Muscle of arm (tissue), 14 donors: ENCODE data around the gene ZNF784. TPM values are rescaled to one million over a fixed set of nuclear protein-coding genes. Genes with fewer than 3 reads are reported as not detected.

Experiments used
- DNase-seq: peaks from one replicate; pipeline ENCODE4 v3.0.0-alpha.2; 2013
- long read RNA-seq, 11 donors: transcript quantifications; one replicate each; lab custom pipeline, GENCODE V29; 2026
- polyA plus RNA-seq, 12 donors: library from polyadenylated mRNA; unstranded; fragments of 120-200 nt; gene quantifications; one replicate each; pipeline ENCODE4 v1.2.1, GENCODE V29; 2013; ENCODE audit not compliant: insufficient read length in 12 of 12

Gene ZNF784, protein sequence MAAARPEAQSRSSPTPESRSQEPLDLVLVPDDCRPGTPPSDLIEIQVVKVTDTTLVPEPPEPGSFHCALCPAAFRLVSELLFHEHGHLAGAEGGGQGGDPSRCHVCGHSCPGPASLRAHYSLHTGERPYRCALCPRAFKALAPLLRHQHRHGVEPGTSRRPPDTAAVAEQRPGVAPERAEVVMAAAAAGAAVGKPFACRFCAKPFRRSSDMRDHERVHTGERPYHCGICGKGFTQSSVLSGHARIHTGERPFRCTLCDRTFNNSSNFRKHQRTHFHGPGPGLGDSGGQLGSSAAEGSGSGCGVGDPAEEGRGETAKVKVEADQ
- polyA plus RNA-seq, result 10 to 100 TPM in 2 of 12 donors, 1 to 10 TPM in 9, not detected in 1; 5.6 to 14.3 (median 6.5) TPM
- long read RNA-seq, donor 1, transcript ZNF784-201 (2 exons, 2,021 nt), result major isoform, 5 of 5 reads
- long read RNA-seq, donor 1, partial matches to known transcripts, result 0 of 5 reads
- long read RNA-seq, donor 1, other reads (novel, unspliced or antisense), result 0 of 5 reads
- long read RNA-seq, donor 2, result 0 reads
- long read RNA-seq, donor 3, partial matches to known transcripts, result 0 of 1 reads
- long read RNA-seq, donor 3, other reads (novel, unspliced or antisense), result 0 of 1 reads
- long read RNA-seq, donor 4, result 0 reads
- long read RNA-seq, donor 5, partial matches to known transcripts, result 0 of 2 reads
- long read RNA-seq, donor 5, other reads (novel, unspliced or antisense), result 0 of 2 reads
- long read RNA-seq, donor 6, partial matches to known transcripts, result 0 of 3 reads
- long read RNA-seq, donor 6, other reads (novel, unspliced or antisense), result 0 of 3 reads
- long read RNA-seq, donor 7, partial matches to known transcripts, result 0 of 2 reads
- long read RNA-seq, donor 7, other reads (novel, unspliced or antisense), result 0 of 2 reads
- long read RNA-seq, donor 8, result 0 reads
- long read RNA-seq, donor 9, partial matches to known transcripts, result 0 of 1 reads
- long read RNA-seq, donor 9, other reads (novel, unspliced or antisense), result 0 of 1 reads
- long read RNA-seq, donor 10, transcript ZNF784-201 (2 exons, 2,021 nt), result major isoform, 5 of 6 reads
- long read RNA-seq, donor 10, partial matches to known transcripts, result 0 of 6 reads
- long read RNA-seq, donor 10, other reads (novel, unspliced or antisense), result 0 of 6 reads
- long read RNA-seq, donor 11, partial matches to known transcripts, result 0 of 3 reads
- long read RNA-seq, donor 11, other reads (novel, unspliced or antisense), result 0 of 3 reads

DNA sequence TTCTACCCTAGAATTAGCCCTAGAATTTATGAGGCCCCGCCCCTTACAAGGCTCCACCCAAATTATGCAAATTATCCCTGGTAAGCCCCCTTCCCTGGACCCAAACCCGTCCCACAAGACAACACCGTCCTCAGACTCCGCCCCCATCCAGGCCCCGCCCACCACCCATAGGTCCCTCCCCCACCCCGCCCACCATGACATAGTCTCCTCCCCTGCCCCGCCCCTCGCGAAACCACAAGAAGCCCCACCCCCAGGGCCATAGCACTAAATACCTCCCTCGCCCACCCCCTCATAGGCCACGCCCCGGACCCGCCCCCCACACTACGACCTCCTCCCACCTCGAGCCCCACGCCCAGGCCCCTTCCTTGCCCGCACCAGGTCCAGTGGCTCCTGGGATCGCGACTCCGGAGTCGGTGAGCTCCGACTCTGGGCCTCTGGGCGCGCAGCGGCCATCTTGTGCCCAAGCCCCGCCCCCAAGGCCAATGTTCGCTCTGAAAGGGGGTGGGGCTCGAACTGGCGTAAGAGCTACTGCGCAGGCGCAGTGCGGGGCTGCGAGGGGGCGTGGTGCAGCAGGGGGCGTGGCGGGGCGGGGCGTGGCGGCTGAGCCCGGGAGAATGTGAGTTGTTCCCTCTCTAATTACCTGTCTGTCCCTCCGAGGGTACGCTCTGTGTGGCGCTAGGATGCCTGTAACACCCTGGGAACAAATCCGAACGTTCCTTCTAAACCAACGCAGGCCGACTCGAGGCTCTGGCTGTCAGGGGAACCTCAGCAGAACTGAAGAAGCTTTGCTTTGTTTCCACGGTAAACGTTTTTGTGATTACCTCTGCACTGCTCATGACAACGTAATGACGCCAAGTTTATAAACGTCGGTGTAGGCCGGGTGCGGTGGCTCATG lies at the start of gene ZNF784:
Gene ZNF784, minus strand, starts transcription at position 458 of the 895 bp plus-strand sequence. Its CDS starts 5 bp downstream, at position 453.
- DNase-seq, result peak; percentile 94

DNA sequence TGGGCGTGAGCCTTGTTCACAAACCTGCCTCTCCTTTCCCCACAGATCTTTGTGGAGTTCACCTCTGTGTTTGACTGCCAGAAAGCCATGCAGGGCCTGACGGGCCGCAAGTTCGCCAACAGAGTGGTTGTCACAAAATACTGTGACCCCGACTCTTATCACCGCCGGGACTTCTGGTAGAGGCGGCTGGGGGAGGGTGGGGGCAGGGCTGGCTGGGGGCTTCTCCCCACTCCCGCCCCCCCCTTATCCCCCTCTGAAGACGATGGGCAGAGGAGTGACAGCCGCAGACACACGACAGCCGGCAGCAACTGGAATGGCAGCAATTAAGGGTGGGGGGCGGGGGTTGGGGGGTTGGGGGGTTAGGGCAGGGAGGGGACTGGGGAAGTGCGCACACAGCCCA lies 49.5 kb upstream of the ZNF784 start:
- no peak for DNase-seq

DNA sequence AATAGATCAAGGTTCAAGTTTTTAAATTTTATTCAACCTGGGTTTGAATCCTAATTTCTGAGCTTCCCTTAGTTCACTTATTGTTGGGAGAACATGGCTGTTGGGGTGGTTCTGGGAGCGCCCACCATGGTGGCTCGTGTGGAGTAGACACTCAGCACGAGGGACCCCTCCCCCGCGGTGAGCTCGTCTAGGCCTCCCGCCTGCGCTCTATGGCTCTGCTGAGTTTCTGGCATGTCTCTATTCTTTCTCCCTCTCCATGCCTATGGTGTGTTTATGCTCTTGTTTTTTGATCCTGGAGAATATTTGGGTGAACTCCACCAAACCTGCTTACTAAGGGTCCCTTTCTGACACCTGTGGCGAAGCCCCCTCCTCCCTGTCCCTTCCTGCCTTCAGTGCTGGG lies 49.1 kb upstream of the ZNF784 start:
- no peak for DNase-seq

DNA sequence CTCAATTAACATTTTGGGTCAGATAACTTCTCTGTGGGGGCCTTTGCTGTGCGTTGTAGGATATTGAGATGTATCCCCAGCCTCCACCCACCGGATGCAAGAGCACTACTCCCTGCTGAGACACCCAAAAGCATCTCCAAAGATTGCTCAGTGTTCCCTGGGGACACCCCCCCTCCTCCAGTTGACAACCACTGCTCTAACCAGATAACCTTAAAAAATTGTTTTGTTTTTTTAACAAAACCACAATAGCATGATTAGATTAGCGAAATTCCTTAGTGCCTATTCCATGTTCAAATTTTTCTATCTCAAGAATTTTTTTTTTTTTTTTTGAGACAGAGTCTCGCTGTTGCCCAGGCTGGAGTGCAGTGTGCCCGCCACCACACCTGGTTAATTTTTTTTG lies 48.1 kb upstream of the ZNF784 start:
- no peak for DNase-seq

DNA sequence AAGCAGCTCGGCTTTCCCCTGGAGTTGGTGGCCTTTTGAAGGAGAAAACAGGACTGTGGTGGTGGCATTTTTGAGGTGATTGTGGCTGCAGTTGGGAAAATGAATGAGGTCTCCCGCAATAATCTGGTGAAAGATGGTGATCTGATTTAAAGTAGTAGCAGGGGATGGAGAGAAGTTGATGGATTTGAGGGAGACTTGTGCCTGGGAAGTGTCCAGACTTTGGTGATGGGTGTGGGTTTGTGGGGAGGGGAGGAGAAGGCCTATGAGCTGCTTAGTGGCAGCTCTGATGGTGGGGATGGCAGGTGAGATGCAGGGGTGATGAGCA lies 46.6 kb upstream of the ZNF784 start:
- no peak for DNase-seq

DNA sequence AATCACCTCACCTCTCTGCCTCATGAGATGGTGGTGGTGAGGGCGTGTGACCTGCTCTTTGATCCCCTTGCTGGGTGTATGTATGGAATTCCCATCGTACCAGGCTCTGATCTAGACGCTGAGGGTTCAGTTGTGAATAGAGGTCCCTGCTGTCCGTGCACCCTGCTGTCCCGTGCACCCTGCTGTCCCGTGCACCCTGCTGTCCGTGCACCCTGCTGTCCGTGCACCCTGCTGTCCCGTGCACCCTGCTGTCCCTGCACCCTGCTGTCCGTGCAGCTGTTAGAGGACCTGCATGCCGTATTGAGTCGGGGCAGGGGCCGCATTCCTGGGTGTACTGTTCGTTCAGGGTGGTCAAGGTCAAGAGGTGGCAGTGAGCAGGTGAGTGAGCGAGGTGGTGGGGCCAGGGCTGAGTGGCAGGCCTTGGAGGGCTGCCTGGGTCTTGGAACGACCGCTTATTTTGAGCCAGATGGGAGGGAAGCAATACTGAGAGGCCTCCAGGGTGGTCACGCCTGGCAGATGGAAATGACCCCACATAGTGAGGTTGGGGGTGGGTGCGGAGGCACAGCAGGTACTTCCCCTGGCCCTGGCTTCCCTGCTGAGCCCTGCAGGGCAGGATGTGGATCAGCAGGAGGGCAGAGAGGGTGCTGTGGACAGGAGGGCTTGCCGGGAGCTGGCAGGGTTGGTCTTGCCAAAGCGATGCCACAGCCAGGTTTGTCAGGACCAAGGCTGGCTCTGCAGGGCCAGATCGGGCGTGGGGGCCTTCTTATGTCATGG lies 46.1 kb upstream of the ZNF784 start:
- DNase-seq, result no peak

DNA sequence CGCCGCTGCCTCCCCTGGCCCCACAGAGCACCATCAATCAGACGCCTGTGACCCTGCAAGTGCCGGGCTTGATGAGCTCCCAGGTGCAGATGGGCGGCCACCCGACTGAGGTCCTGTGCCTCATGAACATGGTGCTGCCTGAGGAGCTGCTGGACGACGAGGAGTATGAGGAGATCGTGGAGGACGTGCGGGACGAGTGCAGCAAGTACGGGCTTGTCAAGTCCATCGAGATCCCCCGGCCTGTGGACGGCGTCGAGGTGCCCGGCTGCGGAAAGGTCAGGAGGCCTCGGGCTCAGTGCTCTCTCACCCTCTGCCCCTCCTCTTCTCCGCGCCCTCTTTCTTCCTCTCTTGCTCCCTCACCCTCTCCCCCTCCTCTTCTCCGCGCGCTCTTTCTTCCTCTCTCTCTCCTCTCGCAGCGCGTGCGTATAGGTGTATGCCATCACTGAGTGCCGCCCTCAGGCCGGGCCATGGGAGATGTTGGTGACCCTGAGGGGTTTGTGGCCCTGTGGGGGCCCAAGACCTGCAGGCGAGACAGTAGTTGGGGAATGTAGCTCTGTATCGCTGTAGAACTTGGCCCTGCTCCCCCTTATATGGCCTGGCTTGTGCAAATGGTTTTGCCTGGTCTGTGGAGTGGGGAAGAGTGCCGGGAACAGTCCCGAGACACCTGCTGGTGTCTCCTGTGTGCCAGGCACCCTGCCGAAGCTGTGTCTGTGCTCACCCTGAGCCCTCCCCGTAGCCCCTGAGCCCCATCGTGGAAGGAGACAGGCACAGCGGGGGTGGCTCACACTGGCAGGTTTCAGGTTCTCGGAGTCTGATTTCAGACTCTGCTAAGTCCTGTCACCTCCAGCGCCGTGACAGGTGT lies 45.3 kb upstream of the ZNF784 start:
- no peak for DNase-seq

DNA sequence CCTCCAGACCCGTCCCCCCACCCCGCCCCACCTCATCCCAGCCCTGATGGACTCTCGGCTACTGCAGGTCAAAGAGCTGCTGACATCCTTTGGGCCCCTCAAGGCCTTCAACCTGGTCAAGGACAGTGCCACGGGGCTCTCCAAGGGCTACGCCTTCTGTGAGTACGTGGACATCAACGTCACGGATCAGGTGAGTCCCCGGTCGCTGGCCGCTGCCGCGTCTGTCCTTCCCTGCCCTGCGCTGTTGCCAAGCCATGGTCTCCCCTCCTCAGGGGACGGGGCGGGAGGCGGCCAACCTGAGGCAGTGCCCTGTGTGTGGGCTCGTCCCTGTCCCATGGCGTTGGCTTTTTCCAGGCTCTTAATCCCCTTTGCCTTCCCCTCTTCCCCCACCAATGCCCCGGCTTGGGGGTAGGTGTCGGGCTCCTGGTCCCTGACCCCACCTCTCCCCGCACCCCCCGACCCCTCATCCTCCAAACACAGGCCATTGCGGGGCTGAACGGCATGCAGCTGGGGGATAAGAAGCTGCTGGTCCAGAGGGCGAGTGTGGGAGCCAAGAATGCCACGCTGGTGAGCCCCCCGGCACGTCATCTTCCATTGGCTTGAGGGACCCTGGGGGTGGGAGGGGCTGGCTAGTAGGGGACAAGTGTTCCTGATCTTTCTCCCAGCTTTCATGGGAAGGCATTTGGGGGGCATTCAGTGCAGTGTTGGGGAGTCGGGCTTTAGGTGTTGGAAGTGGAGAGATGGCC lies 44.4 kb upstream of the ZNF784 start:
- DNase-seq, result no peak

DNA sequence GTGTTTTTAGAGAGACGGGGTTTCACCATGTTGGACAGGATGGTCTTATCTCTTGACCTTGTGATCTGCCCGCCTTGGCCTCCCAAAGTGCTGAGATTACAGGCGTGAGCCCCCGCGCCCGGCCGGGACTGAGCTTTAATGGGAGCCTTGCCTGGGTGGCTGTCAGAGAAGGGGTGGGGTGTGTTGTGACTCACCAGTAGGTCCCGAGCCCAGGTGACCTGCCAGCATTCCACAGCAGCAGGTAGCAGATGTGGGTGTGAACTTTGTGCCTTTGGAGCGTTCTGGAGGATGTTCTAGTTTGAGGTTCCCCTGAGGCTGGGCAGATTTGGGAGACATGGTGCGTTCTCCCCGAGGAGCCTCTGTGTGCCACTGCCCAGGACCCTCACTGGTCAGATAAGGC lies 43.6 kb upstream of the ZNF784 start:
- DNase-seq, result no peak

DNA sequence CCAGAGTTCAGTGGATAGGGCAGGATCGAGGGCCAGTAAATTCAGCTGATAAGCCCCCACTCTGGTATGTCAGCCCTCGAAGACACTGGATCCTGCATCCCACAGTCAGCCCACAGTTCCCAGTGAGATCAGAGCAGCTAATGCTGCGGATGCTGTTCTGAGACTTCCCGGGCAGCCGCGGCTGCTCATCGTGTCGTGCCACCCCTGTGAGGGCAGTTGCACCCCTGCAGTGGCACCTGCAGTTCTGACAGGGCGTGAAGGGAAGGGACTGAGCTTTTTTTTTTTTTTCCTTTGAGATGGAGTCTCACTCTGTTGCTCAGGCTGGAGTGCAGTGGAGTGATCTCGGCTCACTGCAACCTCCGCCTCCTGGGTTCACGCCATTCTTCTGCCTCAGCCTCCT lies 43.1 kb upstream of the ZNF784 start:
- no peak for DNase-seq

DNA sequence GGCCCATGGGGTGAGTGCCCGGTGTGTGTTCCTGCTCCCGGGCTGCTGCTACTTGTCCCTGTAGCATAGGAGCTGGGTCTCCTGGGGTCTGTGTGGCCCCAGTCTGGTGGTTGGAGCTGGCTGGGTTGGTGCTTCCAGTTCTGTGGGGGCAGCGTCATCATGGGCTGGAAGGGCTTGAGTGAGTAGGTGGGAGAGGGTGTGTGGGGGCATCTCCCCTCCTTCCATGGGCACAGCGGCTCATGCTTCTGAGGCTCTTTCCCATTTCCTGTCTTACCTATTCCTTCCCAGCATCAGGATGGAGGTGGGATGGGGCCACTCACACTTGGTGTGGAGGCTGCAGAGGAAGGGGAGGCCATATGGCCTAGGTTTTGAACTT lies 42.6 kb upstream of the ZNF784 start:
- DNase-seq, result no peak

DNA sequence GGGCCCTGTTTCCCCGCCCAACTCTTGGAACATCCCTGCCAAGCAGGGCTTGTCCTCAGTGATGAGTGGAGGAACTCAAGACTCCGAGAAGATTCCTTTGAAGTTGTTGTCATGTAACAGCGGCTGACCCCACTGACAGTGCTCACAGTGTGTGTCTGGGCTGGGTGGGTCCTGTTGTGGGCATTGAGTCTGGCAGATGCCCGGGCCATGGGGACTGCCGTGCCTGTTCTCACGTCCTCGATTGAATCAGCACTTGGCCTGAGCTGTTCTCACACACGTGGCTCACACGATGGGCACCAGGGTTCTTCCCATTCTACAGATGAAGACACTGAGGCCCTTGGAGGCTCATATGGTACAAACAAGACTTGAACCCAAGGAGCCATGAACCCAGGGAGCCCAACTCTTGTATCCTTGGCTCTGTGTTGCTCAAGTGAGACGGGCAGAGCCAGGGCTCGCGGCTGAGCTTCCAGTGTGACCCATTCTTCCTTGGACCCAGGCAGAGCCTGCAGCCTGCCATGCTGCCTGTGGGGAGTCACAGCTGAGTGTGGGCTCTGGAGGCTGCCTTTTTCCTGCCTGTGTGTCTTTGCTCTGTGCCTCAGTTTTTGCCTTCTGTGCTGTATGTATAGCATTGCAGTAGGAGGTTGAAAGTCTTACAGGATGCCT lies 42.1 kb upstream of the ZNF784 start:
- DNase-seq, result no peak

DNA sequence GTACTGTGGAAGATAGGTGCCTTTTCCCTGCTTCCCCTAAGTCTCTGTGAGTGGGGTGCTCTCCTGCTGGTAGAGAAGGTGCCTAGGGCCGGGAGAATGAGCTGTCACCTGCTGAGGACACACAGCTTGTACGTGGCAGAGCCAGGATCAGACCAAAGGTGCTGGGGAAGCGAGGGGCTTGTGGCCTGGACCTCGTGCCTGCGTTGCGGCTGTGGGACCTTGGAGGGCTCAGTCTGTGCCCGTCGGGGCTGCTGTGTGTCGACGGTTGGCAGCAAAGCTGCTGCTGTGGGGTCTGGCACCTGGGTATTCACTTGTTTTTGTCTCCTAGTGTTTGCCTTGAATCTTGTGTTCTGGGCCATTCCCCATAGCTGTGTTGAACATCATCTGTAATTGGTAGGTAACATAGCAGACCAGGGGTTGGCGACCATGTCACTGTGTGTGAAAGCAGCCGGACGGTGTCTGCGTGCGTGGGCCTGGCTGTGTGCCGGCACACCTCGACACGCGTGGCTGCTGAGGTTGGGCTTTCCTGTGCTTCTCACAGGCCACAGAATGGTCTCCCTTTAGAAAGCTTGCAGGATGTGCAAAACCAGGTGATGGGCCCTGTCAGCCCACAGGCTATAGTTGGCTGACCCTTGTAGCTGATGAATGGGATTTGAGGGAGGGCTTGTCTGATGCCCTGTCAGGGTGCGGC lies 39.6 kb upstream of the ZNF784 start:
- no peak for DNase-seq

DNA sequence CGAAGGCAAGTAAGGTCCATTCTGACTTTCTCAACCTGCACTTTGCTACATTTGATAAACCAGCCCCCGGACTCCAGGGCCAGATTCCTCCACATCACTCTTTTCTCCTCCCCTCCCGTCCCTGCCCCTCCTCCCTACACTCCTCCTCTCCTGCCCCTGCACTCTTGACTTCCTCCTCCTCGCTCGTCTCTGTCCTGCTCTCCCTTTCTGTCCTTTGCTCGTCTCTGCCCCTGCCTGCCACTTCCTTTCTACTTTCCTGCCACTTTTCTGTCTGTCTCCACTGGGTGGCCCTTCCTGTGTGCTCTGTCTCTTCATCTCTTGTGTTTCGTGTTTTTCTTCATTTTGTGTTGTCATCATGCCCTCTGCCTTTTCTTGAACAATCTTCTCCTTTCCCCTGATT lies 37.5 kb upstream of the ZNF784 start:
- DNase-seq, result no peak

DNA sequence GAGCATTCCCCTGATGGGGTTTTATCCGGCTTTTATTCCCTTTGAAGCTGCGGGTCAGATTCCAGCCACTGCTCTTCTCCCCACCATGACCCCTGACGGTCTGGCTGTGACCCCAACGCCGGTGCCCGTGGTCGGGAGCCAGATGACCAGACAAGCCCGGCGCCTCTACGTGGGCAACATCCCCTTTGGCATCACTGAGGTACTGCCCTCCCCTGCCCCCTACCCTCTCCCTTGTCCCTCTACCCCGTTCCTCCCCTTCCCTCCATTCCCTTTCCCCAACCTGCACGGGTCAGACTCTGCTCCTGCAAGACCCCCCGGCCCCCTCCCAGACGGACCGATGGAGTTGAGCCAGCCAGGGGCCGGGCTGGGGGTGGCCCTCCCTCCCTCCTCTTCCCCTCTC lies 36.6 kb upstream of the ZNF784 start:
- no peak for DNase-seq

DNA sequence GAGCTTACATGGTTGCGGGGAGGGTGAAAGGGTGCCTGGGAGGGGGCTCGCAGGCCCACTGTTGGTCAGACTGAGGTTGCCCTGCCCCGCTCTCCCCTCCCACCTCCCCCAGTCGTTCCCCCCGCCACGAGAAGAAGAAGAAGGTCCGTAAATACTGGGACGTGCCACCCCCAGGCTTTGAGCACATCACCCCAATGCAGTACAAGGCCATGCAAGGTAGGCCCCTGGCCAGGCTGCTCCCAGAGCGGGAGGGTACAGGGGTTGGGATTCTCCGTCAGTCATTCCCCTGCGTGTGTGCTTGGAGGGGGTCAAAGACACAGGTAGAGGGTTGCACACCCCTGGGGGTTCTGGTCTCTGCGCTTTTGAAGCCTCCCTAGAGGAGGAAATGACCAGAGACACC lies 36.0 kb upstream of the ZNF784 start:
- no peak for DNase-seq

DNA sequence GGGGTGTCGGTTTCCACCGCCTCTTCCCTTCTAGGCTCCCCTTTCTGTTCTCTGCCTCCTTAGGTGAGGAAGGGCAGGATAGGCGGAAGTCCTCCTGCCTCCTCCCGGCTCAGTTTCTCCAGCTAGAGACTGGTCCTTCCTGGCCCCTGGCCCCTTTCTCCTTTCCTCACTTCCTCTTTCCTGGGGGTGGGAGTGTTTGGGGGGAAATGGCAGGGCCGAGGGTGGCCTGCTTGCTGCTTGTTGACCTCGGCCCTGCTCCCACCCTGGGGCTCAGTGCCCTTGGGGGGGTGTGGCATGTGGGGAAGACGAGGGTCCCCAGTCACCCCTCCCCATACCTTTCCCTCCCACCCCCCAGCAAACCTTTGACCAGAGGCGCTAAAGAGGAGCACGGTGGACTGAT lies 35.5 kb upstream of the ZNF784 start:
- no peak for DNase-seq
